Activated B cell treated with CpG ODN at 0.5 μM for 24 hours (primary cell): ENCODE data around the gene SUFU. TPM values are rescaled to one million over a fixed set of nuclear protein-coding genes. Genes with fewer than 3 reads are reported as not detected.
"Not testable (repeated sequence)": the region's sequence is repeated elsewhere in the genome, so short reads cannot be mapped to it uniquely, and the experiment has no call there.

Experiments used
- ATAC-seq: fragments of 200-7000 bp; cut with Tn5 transposase; one replicate; pipeline ENCODE4 v1.10.0; 2021; ENCODE audit warnings: low read depth, mild to moderate bottlenecking, moderate library complexity
- CTCF ChIA-PET: fragments of 350-600 bp; sonication (Branson Sonifier 250); formaldehyde crosslinking; loops from one replicate; lab custom pipeline; 2021; ENCODE audit warnings: antibody characterized with exemption; lab: Charles Lee
- POLR2A ChIA-PET: fragments of 350-600 bp; sonication (Branson Sonifier 250); formaldehyde crosslinking; loops from one replicate; lab custom pipeline; 2021; ENCODE audit warnings: antibody characterized with exemption; lab: Charles Lee
- DNase-seq: peaks from one replicate; pipeline ENCODE4 v3.0.0; 2022
- H3K27ac Mint-ChIP-seq: one replicate; pipeline ENCODE4 v1.8.0; 2020; ENCODE audit warnings: mixed read lengths
- H3K27me3 Mint-ChIP-seq: one replicate; pipeline ENCODE4 v1.8.0; 2021; ENCODE audit warnings: mixed read lengths
- H3K36me3 Mint-ChIP-seq: one replicate; pipeline ENCODE4 v1.8.0; 2021; ENCODE audit warnings: low read depth, mixed read lengths
- H3K4me1 Mint-ChIP-seq: one replicate; pipeline ENCODE4 v1.8.0; 2021; ENCODE audit warnings: mixed read lengths
- H3K4me3 Mint-ChIP-seq: one replicate; pipeline ENCODE4 v1.8.0; 2020; ENCODE audit warnings: mild to moderate bottlenecking, mixed read lengths
- H3K9me3 Mint-ChIP-seq: one replicate; pipeline ENCODE4 v1.8.0; 2020; ENCODE audit warnings: mixed read lengths
- CTCF ChIP-seq: fragments of 200-600 bp; IDR thresholded peaks from one replicate; pipeline ENCODE4 v1.8.0; 2022; ENCODE audit warnings: antibody characterized with exemption, mild to moderate bottlenecking
- intact Hi-C: fragments of 100-400 bp; cut with micrococcal nuclease; formaldehyde crosslinking; loops from one replicate; pipeline ENCODE4 v1.15.1; 2024
- total RNA-seq: library from RNA; stranded (reverse); gene quantifications from 2 replicates; pipeline ENCODE4 v1.2.3, GENCODE V29; 2022

Gene SUFU
- total RNA-seq, 1 donor from 2014 or later, result 7.4 TPM

- Mint-ChIP-seq H3K27me3 (no peaks in the 10 kb centered on the region), H3K36me3 (peaks cover 52% of the 10 kb centered on the region), H3K4me1 (peaks cover 14% of the 10 kb centered on the region), H3K27ac (no peak overlapping the region), H3K9me3 (no peaks in the 10 kb centered on the region), H3K4me3 (no peak overlapping the region)
- intact Hi-C loops, result no loop called here
- TF ChIP-seq CTCF, result no peak
- CTCF ChIA-PET, result no interaction called here
- POLR2A ChIA-PET, result no interaction called here
- no peak for ATAC-seq
- DNase-seq, result no peak
These were observed 10.8 kb upstream of the SUFU start for GRCh38 chr10:102492983-102493382.

- Mint-ChIP-seq H3K4me1 (peaks cover 17% of the 10 kb centered on the region), H3K27ac (no peak overlapping the region), H3K27me3 (no peaks in the 10 kb centered on the region), H3K36me3 (peaks cover 46% of the 10 kb centered on the region), H3K4me3 (no peak overlapping the region), H3K9me3 (no peaks in the 10 kb centered on the region)
- ATAC-seq (no peak), DNase-seq (no peak)
- CTCF ChIA-PET, result no interaction called here
- POLR2A ChIA-PET, result no interaction called here
- TF ChIP-seq CTCF, result no peak
- intact Hi-C loops, result no loop called here
These were observed 10.0 kb upstream of the SUFU start for GRCh38 chr10:102493771-102494170.

- TF ChIP-seq CTCF, result no peak
- Mint-ChIP-seq H3K27ac (no peak overlapping the region), H3K4me3 (no peak overlapping the region), H3K9me3 (no peaks in the 10 kb centered on the region), H3K27me3 (no peaks in the 10 kb centered on the region), H3K36me3 (peaks cover 21% of the 10 kb centered on the region), H3K4me1 (peaks cover 21% of the 10 kb centered on the region)
- DNase-seq, result no peak
- ChIA-PET CTCF (interaction anchor here (0.7 kb wide), 1 partner anchor 87 kb away, joined by 3 read pairs; no protein-coding TSS in a partner anchor), POLR2A (interaction anchor here (0.6 to 0.7 kb wide), 2 partner anchors 39 to 96 kb away, joined by 3 to 9 read pairs; no protein-coding TSS in a partner anchor)
- ATAC-seq, result no peak
- intact Hi-C loops, result no loop called here
These were observed 6.2 kb upstream of the SUFU start for GRCh38 chr10:102497545-102497944.

GRCh38 chr10:102499356-102499755, 4.4 kb upstream of the SUFU start:
- DNase-seq (no peak), ATAC-seq (no peak)
- H3K4me1 Mint-ChIP-seq, result peaks cover 15% of the 10 kb centered on the region
- peaks cover 6% of the 10 kb centered on the region for H3K36me3 Mint-ChIP-seq
- H3K27ac Mint-ChIP-seq, result no peak overlapping the region
- intact Hi-C loops, result no loop called here
- CTCF ChIA-PET, result interaction anchor here (1.1 kb wide), 1 partner anchor 84 kb away, joined by 4 read pairs; no protein-coding TSS in a partner anchor
- H3K27me3 Mint-ChIP-seq, result no peaks in the 10 kb centered on the region
- POLR2A ChIA-PET, result no interaction called here
- no peaks in the 10 kb centered on the region for H3K9me3 Mint-ChIP-seq
- TF ChIP-seq CTCF, result no peak
- H3K4me3 Mint-ChIP-seq, result no peak overlapping the region

GRCh38 chr10:102500686-102501085, 3.1 kb upstream of the SUFU start:
- H3K9me3 Mint-ChIP-seq, H3K27ac Mint-ChIP-seq, H3K36me3 Mint-ChIP-seq, ATAC-seq, H3K27me3 Mint-ChIP-seq, DNase-seq: not testable (repeated sequence)
- intact Hi-C loops, result loop anchor here (1.0 to 10.0 kb wide), 5 partner anchors 267 to 1966 kb away; partner anchors contain the start of genes BORCS7, BTRC, HIF1AN and KCNIP2
- Mint-ChIP-seq H3K4me3 (peak overlapping the region; percentile 48), H3K4me1 (peaks cover 25% of the 10 kb centered on the region)
- CTCF ChIA-PET, result interaction anchor here (0.9 kb wide), 1 partner anchor 102 kb away, joined by 3 read pairs; no protein-coding TSS in a partner anchor
- POLR2A ChIA-PET, result interaction anchor here (0.5 to 2.3 kb wide), 4 partner anchors 50 to 267 kb away, joined by 4 to 19 read pairs (median 8); partner anchors contain the start of genes C10orf95 and CUEDC2
